Measurements from ENCODE around the gene POLR2E. TPM values are rescaled to one million over a fixed set of nuclear protein-coding genes. Genes with fewer than 3 reads are reported as not detected.

The POLR2E gene
- total RNA-seq, 2 donors from 2014 or later, result 176 to 179 TPM

GRCh38 chr19:1090731-1091543 lies 4.2 kb downstream of the POLR2E start:
- Mint-ChIP-seq H3K4me1 (ENCODE audit: low read depth) (peaks cover 58% of the 10 kb centered on the region), H3K27ac (peak overlapping the region; percentile 19), H3K27me3 (ENCODE audit: low read depth) (no peaks in the 10 kb centered on the region), H3K36me3 (ENCODE audit: insufficient read depth in 2 of 2) (peaks cover 4% of the 10 kb centered on the region in 2 donors), H3K4me3 (peak overlapping the region; percentile 54 to 58), H3K9me3 (no peaks in the 10 kb centered on the region)
- DNase-seq (peak in 1 of 2 donors; percentile 71), ATAC-seq (replicated peaks in 1 of 2) (peak; percentile 11 to 33)

- Mint-ChIP-seq H3K4me1 (ENCODE audit: low read depth) (peaks cover 57% of the 10 kb centered on the region), H3K9me3 (no peaks in the 10 kb centered on the region), H3K27ac (no peak overlapping the region), H3K4me3 (no peak overlapping the region), H3K27me3 (ENCODE audit: low read depth) (no peaks in the 10 kb centered on the region), H3K36me3 (ENCODE audit: insufficient read depth in 2 of 2) (peaks cover 8 to 10% of the 10 kb centered on the region in 2 donors)
- no peak for DNase-seq
- peak; percentile 7 to 29 for ATAC-seq (replicated peaks in 1 of 2)
These were observed 5.3 kb downstream of the POLR2E start for GRCh38 chr19:1089891-1090290.

DNA sequence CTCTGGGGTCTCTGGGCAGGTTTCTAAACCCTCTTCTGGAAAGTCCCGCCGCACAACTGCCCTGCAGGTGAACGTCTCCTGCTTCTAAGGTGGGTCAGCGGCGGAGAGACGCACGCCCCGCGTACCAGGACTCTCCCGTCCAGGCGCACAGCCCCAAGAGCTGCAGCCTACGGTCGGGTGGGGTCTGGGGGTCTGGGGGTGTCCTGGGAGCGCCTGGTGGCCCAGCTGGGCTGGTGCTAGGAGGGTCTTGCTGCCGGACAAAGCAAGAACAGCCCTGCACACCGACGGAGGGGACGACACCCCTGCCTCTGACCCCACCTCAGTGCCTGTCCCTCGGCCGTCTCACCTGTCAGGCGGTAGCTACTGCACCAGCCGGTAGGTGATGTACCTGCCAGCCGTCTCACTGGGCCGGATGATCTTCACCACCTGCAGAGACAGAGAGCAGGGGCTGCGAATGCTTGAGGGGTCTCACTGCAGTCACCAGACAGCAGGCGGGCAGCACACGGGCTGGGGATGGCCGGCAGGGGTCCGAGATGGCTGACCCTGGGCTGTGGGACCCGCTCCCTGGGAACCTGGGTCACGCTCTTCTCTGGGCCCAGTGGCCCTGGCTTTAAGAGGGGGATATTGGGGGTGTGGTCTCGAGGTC lies 5.9 kb downstream of the POLR2E start:
- no peak for ATAC-seq (replicated peaks in 1 of 2)
- Mint-ChIP-seq H3K9me3 (no peaks in the 10 kb centered on the region), H3K4me1 (ENCODE audit: low read depth) (peaks cover 56% of the 10 kb centered on the region), H3K27ac (no peak overlapping the region), H3K4me3 (no peak overlapping the region), H3K36me3 (ENCODE audit: insufficient read depth in 2 of 2) (peaks cover 10 to 11% of the 10 kb centered on the region in 2 donors), H3K27me3 (ENCODE audit: low read depth) (no peaks in the 10 kb centered on the region)
- no peak for DNase-seq

GRCh38 chr19:1088416-1089010 lies 6.7 kb downstream of the POLR2E start:
- ATAC-seq (replicated peaks in 1 of 2), result peak; percentile 0 to 1

DNA sequence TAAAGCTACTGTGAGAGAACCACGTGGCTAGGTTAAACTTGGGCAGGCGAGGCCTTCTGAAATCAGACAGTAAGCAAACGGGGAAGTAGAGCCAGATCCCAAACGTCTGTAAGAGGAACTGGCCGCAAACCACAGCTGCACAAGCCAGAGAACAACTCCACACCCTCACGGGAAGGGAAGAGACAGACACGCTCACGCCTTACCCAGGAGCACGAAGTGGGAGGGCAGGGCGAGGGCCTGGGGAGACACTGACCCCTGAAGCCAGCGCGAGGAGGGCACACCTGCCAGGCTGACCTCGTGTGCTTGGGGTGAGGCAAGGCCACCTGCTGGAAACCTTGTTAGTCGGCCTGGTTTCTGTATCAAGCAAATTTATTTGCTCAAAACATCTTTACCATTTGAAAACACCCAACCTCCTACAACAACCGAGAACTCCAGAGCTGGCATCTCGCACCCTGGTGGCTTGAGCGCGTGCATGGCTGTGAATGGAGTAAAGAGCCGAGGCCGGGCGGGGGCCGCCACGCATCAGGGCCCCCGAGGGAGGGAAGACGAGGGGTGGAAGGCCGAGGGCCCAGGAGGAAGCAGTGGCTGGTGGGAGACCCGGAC lies 7.3 kb downstream of the POLR2E start:
- Mint-ChIP-seq H3K36me3 (ENCODE audit: insufficient read depth in 2 of 2) (peaks cover 10 to 17% of the 10 kb centered on the region in 2 donors), H3K27me3 (ENCODE audit: low read depth) (no peaks in the 10 kb centered on the region), H3K9me3 (no peaks in the 10 kb centered on the region), H3K4me1 (ENCODE audit: low read depth) (peaks cover 42% of the 10 kb centered on the region), H3K27ac (peak overlapping the region; percentile 88), H3K4me3 (peak overlapping the region; percentile 36 to 55)
- ATAC-seq (replicated peaks in 1 of 2) (peak; percentile 18 to 21), DNase-seq (no peak)

More at GRCh38 chr19:1088416-1089010, 6.7 kb downstream of the POLR2E start:
- Mint-ChIP-seq H3K4me3 (peak overlapping the region in 1 of 2 donors; percentile 22), H3K27me3 (ENCODE audit: low read depth) (no peaks in the 10 kb centered on the region), H3K36me3 (ENCODE audit: insufficient read depth in 2 of 2) (peaks cover 10 to 16% of the 10 kb centered on the region in 2 donors), H3K27ac (peak overlapping the region; percentile 61), H3K9me3 (no peaks in the 10 kb centered on the region), H3K4me1 (ENCODE audit: low read depth) (peaks cover 48% of the 10 kb centered on the region)
- DNase-seq, result no peak

DNA sequence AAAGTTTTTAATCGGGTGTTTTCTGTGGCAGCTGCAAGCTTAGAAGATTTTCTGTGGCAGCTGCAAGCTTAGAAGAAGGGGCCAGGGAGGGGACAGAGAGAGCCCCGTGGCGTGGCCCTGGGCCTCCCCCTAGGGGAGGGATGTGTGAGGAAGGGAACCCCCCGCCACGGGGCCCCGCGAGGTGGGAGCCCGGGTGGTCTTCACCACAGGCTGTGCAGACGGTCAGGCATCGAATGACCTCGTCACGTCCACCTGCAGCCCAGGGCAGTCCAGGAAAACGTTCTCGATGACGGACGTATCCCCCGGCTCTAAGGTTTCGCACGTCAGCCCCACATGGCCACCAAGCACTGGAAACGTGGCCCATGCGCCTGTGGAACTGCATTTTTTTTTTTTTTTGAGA lies 8.6 kb downstream of the POLR2E start:
- H3K36me3 Mint-ChIP-seq (ENCODE audit: insufficient read depth in 2 of 2), result peaks cover 10 to 17% of the 10 kb centered on the region in 2 donors
- H3K4me1 Mint-ChIP-seq (ENCODE audit: low read depth), result peaks cover 41% of the 10 kb centered on the region
- ATAC-seq (replicated peaks in 1 of 2) (no peak), DNase-seq (no peak)
- H3K27ac Mint-ChIP-seq, result no peak overlapping the region
- H3K27me3 Mint-ChIP-seq (ENCODE audit: low read depth), result no peaks in the 10 kb centered on the region
- H3K9me3 Mint-ChIP-seq, result no peaks in the 10 kb centered on the region
- H3K4me3 Mint-ChIP-seq, result no peak overlapping the region

DNA sequence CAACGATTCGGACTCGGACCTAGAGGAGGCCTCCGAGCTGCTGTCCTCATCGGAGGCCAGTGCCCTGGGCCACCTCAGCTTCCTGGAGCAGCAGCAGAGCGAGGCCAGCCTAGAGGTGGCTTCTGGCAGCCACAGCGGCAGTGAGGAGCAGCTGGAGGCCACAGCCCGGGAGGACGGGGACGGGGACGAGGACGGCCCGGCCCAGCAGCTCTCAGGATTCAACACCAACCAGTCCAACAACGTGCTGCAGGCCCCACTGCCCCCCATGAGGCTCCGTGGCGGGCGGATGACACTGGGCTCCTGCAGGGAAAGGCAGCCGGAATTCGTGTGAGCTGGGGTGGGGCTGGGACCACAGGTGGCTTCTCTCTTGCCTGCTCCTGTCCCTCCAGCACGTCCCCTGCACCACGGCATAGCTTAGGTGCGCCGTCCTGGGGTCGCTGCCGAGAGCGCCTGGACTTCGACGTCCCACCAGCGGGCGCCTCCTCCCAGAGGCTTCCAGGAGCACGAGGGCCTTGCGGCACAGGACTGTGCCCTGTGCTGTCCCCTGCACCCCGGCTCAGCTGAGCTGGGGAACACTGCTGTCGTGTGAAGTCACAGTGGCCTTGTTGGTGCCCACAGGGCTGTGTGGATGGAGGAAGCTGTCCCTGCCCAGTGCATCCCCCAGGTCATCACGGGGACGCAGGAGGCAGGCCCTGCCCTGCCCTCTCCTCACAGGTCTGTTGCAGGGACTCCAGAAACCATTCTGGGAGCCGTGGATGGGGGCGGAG lies 9.3 kb downstream of the POLR2E start:
- Mint-ChIP-seq H3K36me3 (ENCODE audit: insufficient read depth in 2 of 2) (peaks cover 10 to 20% of the 10 kb centered on the region in 2 donors), H3K27ac (peak overlapping the region; percentile 88), H3K4me3 (no peak overlapping the region), H3K27me3 (ENCODE audit: low read depth) (no peaks in the 10 kb centered on the region), H3K4me1 (ENCODE audit: low read depth) (peaks cover 39% of the 10 kb centered on the region), H3K9me3 (no peaks in the 10 kb centered on the region)
- ATAC-seq (replicated peaks in 1 of 2) (no peak), DNase-seq (no peak)

DNA sequence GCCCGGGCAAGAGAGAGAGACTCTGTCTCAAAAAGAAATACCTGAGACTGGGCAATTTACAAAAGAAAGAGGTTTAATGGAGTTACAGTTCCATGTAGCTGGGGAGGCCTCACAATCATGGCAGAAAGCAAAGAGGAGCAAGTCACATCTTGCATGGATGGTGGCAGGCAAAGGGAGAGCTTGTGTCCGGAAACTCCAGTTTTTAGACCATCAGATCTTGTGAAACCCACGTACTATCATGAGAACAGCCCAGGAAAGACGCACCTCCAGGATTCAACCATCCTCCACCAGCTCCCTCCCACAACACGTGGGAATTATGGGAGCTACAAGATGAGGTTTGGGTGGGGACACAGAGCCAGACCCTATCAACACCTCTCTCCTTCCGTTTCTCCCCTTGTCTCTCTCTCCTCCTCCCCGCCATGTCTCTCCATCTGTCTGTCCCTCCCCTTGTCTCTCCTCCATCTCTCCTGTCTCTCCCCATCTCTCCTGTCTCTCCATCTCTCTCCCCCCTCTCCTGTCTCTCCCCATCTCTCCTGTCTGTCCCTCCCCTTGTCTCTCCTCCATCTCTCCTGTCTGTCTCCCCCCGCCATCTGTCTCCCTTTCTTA lies 10.0 kb downstream of the POLR2E start:
- Mint-ChIP-seq H3K27me3 (ENCODE audit: low read depth) (no peaks in the 10 kb centered on the region), H3K9me3 (no peaks in the 10 kb centered on the region), H3K36me3 (ENCODE audit: insufficient read depth in 2 of 2) (peaks cover 10 to 22% of the 10 kb centered on the region in 2 donors), H3K4me3 (no peak overlapping the region), H3K27ac (peak overlapping the region; percentile 88), H3K4me1 (ENCODE audit: low read depth) (peaks cover 35% of the 10 kb centered on the region)
- DNase-seq (no peak), ATAC-seq (replicated peaks in 1 of 2) (no peak)

DNA sequence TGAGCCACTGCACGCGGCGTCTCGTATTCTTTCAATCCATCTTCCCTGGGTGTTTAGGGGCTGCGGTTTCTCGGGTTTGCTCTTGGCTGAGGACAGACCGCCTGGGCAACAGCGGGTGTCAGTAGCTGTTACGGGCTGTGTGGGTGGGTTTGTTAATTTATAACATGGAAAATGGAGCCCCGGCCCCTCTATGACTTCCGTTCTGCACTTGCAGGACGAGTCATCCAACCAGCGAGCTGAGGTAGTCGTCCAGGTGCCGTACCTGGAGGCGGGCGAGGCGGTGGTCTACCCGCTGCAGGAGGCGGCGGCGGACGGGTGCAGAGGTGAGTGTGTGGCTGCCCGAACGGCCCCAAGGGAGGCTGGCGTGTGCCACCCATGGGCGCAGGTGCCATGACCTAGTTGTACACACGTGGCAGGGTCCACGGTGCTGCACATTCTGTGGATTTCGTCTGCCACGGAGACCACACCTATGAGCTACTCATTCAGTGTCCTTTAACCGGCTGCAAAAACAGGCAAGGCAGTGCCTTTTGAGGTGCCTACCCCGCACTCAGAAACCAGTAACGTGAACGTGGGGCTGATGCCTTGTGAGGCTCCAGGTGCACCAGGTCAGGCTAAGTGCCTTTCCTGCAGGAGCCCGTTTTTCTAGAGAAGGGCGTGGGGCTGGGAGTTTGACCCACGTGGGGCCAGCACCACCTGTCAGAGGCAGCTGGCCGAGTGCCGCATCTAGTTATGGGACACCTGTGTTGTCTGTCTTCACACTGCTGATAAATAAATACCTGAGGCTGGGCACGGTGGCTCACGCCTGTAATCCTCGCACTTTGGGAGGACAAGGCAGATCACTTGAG lies 10.9 kb downstream of the POLR2E start:
- Mint-ChIP-seq H3K4me1 (ENCODE audit: low read depth) (peaks cover 35% of the 10 kb centered on the region), H3K9me3 (no peaks in the 10 kb centered on the region), H3K27me3 (ENCODE audit: low read depth) (no peaks in the 10 kb centered on the region), H3K27ac (peak overlapping the region; percentile 88), H3K36me3 (ENCODE audit: insufficient read depth in 2 of 2) (peaks cover 10 to 22% of the 10 kb centered on the region in 2 donors), H3K4me3 (no peak overlapping the region)
- ATAC-seq (replicated peaks in 1 of 2) (no peak), DNase-seq (no peak)

DNA sequence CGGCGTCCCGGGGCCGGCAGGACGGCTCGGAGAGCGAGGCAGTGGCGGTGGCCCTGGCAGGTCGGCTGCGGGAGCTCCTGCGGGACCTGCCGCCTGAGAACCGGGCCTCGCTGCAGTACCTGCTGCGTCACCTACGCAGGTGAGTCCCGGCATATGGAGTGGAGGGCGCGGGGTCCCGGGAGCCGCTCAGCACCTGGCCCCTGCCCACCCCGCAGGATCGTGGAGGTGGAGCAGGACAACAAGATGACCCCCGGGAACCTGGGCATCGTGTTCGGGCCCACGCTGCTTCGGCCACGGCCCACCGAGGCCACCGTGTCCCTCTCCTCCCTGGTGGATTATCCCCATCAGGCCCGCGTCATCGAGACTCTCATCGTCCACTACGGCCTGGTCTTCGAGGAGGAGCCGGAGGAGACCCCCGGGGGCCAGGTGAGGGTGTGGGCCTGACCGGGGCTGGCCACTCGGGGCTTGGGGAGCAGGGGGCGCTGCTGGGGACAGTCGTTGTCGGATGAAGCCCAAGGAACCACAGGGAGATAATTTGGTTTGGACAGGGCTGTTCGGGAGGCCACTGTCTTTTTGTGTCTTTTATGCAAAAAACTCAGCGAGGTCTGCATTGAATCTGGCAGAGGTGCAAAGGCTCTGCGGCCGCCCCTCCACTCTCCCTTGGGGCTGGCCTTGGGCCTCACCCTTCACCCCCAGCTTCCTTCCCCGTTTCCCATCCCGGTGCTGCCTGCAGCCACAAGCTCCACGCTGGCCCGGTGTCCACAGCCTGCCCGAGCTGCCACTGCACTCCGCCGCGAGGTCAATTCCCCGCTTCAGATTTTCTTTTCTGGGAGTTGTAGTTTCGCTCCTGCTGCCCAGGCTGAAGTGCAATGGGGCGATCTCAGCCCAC lies 12.0 kb downstream of the POLR2E start:
- Mint-ChIP-seq H3K27me3 (ENCODE audit: low read depth) (no peaks in the 10 kb centered on the region), H3K9me3 (no peaks in the 10 kb centered on the region), H3K27ac (peak overlapping the region; percentile 46), H3K36me3 (ENCODE audit: insufficient read depth in 2 of 2) (peaks cover 10 to 24% of the 10 kb centered on the region in 2 donors), H3K4me3 (no peak overlapping the region), H3K4me1 (ENCODE audit: low read depth) (peaks cover 33% of the 10 kb centered on the region)
- DNase-seq, result no peak
- no peak for ATAC-seq (replicated peaks in 1 of 2)
